OCI-M2 (cell line): ENCODE data around the gene MED13L.

Experiments
- DNase-seq: peaks from one replicate; lab custom pipeline; 2025; ENCODE audit not compliant: unreplicated experiment; lab: John Stamatoyannopoulos, UW

Gene MED13L

DNA sequence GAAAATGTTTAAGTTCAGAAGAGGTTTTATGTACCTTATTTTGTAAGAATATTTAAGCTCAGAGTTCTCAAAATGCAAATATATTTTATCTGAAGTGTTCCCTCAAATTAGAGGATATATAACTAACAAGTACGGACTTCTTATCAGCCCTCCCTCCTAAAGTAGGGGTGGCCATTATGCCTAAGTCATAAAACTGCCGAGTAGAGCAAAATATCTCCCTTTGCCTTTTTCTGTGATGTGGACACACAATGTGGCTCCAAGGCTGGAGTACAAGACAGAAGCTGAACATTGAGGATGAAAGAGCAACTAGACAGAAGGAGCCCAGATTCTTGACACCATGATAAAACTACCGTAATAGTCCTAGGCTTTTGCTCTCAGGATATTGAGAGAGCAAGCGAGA, 120.9 kb downstream of the MED13L start:
- no peak for DNase-seq

DNA sequence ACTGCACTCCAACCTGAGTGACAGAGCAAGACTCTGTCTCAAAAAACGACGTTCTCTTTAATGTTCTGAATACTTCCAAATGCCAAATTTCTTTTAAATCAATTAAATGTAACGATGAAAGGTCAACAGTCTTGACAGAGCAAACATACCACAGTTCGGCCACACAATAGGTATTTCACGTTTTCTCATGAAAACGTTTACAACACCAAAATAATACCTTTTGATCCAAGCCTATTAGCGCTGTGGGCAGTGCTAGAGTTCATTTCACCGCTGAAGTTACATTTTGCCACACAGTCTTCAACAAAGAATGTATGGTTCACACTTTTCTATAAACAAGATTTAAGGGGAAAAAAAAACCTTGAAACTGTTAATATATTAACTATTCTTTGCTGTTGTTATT, 122.1 kb downstream of the MED13L start:
- no peak for DNase-seq

DNA sequence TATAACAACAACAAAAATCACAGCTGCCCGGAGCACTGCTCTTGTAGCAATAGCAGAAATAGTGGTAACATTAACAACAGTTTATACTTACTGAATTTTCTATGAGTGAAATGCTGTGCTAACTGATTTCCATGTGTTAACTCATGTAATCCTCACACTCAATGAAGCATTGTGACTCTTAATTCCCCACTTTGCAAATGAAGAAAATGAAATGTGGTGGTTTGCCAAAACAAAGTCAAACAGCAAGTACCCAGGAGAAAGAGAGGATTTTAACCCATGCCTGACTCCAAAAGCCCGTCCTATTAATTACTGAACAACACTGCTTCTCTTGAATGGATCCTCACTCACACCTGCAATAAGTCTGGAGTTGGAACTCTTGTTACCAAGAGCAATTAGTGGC, 123.5 kb downstream of the MED13L start:
- no peak for DNase-seq

DNA sequence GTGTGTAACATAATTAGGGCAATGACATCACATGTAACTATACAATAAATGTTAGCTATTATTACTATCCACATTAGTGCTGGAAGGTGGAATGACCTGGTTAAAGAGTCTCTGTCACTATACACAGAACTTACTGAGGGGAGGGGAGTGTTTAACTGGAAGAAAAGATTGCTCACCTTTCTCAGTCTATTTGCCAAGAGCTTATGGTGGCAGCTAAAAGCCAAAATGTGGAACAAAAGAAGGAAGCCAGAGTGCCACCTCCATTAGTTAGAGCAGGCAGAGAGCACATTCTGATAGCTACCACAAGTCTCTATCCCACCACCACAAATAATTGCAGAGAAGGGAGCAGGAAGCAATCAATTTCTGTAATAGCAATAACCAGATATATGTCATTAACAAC, 124.4 kb downstream of the MED13L start:
- no peak for DNase-seq

DNA sequence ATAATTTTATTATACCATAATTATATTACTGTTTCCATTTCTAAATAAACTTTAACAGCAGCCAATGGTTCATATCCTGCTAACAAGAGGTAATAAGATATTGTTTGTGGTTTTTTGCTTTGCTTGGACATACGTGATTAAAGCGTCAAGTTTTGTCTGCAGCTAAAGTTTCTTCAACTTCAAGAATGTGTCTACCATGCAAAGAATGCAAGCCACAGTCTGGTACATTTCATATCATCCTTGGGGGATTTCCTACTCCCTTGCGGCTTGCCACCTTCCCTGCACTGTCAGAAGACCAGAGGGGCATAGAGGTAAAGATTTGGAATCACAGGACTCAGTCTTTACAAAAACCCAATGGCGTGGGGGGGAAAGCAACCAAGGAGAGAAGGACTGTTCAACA, 125.2 kb downstream of the MED13L start:
- no peak for DNase-seq

DNA sequence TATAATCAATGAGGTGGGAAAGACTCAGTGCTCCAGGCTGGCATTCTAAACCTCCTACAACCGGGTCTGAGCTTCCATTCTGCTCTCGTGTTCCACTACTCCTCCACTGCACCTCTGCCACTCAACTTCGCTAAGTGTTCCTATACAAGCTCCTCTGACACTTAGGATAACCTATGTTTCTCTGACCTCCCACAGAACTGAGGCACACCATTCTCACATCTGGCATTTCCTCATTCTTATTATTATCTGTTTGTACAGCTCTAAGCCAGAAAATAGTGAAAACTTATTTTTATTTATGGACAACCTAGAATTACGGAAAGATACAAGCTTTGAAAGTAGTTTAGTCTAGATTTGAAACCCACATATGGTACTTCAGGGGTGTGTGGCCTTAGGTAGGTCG, 127.0 kb downstream of the MED13L start:
- DNase-seq: no peak

DNA sequence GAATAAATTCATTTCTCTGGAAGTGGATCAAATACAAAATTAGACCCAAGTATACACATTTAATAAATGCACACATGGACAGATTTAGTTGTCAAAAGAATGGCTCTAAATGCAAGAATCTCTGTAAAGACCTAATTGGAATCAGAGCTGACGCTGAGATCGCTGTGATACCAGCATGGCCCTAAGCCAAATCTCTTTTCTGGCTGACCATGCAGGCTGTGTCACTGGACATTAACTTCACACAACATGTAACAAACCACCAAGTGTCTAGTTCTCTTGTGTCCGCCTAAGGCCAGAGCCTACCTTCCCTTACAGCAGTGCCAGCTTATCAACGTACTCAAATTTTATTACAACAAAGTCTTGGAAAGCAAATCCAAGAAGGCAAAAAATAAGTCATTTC, 127.5 kb downstream of the MED13L start:
- no peak for DNase-seq

DNA sequence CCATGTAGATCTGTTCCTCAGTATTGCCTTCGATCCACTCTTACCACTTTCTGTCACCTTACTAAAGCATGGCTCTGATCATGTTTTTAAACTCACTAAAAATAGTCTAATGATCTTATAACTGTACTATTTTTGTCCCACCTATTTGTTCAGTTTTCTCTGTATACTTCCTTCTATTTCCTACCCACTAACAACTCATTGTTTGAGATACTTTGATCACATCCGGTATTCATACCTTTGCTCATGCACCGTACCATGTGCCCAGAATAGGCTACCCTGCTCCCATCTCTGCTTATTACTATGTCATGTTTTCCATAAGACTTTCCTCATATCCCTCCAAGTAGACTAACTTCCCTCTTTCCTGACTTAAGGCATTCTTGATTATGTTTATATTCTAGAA, 128.6 kb downstream of the MED13L start:
- DNase-seq: no peak

DNA sequence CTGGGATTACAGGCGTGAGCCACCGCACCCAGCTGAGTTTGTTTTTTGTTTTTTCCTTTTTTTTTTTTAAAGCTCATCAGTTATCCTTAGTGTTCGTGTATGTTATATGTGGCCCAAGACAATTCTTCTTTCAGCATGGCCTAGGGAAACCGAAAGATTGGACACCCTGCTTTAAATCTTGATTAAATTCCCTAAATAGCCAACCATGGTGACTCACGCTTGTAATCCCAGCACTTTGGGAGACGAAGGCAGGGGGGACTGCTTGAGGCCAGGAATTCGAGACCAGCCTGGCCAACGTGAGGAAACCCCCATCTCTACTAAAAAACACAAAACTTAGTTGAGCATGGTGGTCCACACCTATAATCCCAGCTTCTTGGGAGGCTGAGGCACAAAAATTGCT, 131.1 kb downstream of the MED13L start:
- no peak for DNase-seq

DNA sequence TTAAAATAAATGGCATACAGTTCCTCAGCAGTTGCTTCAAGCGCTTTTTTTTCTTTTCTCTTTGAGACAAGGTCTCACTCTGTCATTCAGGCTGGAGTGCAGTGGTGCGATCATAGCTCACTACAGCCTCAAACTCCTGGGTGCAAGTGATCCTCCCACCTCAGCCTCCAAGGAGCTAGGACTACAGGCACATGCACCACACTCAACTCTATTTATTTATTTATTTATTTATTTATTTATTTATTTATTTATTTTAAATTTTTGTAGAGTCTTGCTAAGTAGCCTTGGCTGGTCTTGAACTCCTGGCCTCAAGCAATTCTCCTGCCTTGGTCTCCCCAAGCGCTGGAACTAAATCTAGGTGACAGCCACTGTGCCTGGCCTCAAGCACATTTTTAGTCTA, 132.0 kb downstream of the MED13L start:
- DNase-seq: no peak

DNA sequence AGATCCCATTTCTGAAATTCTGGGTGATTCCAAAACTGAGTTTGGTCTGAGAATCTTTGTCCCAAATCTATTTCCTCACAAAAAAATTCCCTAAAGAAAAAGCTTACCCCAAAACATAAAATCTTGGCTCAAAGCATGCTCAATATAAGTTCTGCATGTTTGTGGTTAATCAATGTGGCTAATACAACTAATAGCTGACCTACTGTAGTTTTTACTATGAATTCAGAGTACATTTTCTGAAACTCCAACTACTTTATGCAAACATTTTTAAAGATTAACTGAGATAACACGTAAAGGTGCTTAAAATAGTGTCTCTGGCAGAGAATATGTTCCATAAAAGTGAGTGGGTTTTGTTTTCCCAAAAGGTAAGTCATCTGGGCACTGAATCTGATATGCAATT, 133.1 kb downstream of the MED13L start:
- DNase-seq: no peak

DNA sequence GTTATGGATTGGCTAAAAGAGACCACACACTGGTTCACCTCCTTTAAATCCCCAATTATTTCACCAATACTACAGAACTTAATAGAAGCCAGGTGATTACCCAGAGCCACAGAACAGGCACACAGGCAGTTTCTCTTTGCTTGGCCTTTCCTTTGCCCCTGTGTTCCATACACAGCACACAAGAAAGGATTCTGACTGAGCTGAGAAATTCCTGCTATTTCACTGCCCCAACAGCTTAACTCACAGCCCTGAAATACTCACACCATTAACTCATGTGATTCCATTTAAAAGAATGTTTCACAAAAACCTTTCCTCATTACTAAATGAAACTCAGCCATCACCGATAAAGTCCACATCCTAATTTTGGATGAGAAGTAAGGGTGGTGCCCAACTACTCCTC, 133.6 kb downstream of the MED13L start:
- DNase-seq: no peak

DNA sequence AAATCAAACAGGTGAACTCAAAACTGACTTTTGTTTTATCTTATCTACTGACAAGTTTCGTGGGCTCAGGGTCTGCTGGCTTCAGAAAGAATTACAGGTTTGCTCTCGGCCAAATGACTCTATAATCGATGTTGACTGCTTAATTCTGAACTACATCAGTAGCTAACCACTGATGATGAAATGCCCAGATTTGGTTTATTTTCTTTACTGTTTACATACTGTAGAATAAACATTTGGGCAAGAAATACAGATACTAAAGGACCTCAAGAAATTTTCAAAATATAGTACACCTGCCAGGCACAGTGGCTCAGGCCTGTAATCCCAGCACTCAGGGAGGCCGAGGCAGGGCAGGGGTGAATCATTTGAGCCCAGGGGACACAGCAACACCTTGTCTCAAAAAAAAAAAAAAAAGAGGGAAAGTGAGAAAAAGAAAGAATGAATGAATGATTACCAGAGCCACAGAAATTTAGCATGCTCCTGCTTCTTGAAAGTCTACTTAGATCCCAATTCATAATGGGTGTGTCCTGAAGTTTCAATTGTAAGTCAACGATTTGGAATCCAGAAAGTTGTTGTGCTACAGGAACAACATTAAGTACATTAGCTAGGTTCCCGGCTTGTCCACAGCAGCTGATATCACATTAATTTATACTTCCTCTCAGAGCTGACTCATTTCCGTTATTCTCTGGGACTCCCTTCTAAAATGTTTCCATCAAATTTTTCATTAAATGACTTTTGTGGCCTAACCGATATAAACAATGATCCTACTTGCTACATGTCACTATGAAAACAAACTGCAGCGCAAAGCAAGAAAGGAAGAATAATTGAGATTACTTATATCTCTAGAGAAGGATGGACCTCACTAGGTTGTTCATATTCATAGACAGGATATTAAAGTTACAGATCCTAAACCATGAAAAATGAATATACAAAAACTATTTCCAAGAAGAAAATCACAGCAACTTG, 134.3 kb downstream of the MED13L start:
- DNase-seq: no peak

DNA sequence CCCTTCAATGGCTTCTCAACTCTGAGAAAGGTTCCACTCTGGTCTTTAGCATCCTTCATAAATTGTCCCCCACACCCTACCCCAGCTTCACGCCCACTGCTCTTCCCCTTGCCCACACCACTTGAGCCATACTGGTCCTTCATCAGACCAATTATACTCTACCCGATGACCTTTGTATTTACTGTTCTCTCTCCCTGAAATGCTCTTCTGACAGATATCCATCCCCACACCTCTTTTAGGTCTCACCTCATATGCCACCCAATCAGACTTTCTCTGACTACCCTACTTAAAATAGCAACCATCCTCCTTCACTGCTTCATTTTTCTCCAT, 135.7 kb downstream of the MED13L start:
- no peak for DNase-seq

DNA sequence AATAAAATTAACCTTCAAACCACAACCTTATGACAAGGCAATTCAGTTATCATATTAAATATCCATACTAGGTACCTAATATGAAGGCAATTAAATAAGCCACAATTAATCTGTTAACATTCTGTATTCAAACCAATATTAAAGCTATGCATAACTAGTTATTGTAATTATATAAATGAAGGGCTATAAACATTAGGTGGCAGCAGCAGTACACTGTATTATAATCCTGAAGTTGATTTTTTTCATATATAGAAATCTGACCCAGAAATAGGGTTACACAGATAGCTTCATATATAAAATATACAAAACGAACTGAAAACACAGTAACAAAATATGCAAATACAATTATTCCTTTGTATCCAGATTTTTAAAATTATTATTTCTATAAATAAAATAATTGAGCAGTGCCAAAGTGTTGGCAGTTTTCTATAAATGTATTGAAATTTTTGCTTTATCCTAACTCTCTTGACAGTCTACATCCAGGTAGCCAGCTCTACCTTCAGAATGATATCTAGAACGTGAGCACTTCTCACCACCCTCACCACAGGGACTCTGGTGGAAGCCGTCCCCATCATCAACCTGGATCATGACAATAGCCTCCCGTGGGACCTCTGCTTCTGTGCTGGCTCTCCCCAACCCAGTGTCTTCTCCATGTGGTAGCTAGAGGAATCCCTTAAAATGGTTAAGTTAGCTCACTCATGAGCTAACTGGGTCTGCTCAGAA, 136.2 kb downstream of the MED13L start:
- DNase-seq: no peak

DNA sequence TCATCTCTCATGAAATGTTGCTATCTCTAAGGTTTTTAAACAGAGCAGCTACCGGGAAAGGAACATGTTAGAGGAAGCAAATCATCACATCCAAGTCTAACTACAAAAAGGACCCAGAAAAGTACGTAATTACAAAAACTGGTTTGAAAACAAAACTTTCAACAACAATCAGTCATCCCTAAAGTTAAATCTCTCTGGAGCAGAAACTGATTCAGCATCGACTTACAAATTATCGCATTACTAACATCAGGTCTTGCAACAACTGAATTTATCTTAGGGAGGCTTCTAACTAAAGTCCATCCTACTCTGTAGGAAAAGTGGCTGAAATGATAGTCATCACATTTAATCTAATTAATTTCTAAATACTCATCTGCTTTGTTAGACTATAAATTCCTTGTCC, 137.0 kb downstream of the MED13L start:
- DNase-seq: no peak

DNA sequence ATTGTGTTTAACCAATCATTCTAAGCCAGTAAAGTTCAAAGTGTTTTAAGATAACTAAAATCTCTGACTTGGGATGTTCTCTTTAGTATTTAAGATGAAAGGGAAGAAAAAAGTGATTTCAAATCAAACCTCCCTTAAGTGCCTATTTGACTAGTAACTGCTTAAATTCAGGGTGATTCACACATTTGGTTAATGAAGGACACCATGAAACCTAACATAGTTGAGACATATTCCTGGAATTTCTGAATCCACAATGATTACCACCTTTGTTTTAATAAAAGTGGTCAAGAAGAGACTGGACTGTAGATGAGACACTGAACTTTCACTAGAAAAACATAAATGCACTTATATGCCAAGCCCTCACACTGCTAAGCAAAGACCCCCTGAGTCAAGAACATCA, 138.7 kb downstream of the MED13L start:
- DNase-seq: no peak

DNA sequence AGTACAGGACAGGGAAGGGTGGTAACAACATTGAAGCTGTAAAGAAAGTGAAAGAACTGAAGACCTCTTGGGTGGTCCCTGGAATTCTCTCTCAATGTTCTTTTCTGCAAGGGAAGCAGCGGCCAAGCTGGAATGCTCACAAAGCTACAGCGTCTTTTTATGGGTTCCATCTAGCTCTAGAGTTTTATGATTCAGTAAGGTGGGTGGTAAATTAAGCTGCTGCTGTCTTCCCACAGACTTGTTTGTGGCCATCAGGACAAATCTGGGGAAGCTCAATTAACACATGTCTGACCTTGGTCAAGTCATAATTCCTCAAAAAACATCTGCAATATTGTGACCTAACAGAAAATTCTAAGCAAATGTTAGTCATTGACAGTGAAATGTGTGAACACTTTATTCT, 139.1 kb downstream of the MED13L start:
- no peak for DNase-seq

DNA sequence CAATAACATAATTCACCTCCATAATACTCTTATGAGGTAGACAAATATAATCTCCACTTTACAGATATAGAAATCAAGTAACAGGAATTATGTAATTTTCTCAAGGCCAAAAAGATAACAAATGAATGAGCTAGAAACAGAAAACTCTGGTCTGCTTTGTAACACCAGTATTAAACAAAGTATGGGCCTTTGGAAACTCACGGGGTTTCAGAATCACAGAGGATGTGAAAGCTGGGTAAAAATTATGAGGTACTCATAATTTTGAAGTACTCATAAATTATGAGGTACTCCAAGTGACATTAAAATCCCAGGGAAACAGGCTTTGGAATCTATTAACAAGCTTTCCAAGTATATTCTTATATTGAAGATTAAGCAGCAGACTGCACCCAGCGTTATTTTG, 140.2 kb downstream of the MED13L start:
- no peak for DNase-seq

DNA sequence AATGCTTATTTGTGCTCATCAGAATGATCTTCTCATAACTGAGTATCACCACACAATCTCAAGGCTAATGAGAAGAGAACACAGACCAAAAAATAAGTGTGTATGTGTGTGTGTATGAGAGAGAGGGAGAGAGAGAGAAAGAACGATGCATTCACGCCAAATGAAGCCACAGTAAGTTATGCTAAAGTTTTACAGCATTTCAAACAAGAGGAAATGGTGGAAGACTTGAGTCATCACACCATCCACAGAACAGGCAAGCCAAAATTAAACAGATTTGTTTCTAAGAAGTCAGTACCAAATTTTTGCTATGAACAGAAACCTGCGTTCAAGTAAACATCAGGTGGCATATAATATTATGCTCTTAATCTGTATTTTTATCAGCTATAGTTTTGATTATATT, 141.2 kb downstream of the MED13L start:
- DNase-seq: no peak

DNA sequence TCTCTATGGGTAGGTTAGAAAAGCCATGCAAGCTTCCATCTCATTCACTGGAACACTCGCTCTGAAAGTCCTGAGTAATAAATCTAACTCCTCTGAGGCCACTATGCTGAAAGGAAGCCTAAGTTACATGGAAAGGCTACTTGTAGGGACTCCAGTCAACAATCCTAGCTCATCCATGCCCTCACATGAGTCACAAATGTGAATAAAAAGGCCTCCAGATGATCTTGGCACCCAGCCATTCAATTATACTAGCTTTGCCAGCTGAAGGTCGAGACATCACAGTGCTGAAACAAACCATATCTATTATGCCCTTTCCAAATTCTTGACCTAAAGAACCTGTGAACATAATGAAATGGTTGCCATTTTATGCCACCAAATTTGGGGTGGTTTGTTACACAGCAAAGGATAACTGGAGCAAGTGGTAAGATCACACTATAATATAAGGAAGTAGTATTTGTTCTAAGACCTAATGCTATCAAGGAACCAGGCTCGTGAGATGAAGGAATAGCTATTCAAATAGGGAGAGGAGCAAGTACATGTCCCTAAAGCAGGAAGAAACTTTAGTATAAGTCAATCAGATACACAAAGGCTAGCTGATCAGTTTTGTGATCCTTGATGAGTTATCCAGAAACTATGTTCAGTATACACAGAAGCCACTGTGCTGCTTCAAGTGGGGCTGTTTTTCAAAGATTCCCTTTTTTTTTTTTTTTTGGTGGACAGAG, 142.1 kb downstream of the MED13L start:
- DNase-seq: no peak

DNA sequence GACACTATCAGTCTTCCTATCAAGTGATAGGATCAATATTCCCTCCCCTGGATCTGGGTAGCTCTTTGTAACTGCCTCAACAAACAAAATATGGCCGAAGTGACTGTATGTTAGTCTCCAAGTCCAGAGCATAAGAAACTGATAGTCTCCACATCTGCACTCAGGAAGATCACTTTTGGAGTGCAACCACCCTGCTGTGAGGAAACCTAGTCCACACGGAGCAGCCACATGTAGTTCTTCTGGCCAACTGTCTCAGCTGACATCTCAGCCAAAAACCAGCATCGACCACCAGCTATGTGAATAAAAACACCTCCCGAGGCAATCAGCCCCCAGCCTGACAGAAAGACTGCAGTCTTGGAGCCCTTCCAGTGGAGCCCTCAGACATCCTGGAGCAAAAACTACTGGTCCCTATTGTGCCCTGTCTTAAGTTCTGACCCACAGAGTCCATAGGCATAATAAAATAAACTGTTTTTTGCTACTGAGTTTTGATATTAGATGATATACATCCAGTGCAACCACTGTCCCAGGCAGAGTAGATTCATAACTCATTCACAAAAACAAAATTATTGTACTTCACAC, 143.8 kb downstream of the MED13L start:
- DNase-seq: no peak
